ENCODE data around the gene NFILZ. TPM values are rescaled to one million over a fixed set of nuclear protein-coding genes. Genes with fewer than 3 reads are reported as not detected.
"Not testable (repeated sequence)": the region's sequence is repeated elsewhere in the genome, so short reads cannot be mapped to it uniquely, and the experiment has no call there.

NFILZ gene
- total RNA-seq, 1 experiment from 2014 or later = not detected

- no peak for DNase-seq (ENCODE audit: low read depth)
Measured at GRCh38 chr19:8611391-8611876, 19.0 kb upstream of the NFILZ start.

- DNase-seq (ENCODE audit: low read depth) = peak; percentile 41
Measured at GRCh38 chr19:8611877-8612806, 18.3 kb upstream of the NFILZ start.

GRCh38 chr19:8612807-8613171 lies 17.6 kb upstream of the NFILZ start:
- DNase-seq (ENCODE audit: low read depth) = no peak

GRCh38 chr19:8614455-8614854 lies 16.0 kb upstream of the NFILZ start:
- DNase-seq (ENCODE audit: low read depth) = no peak

- no peak for DNase-seq (ENCODE audit: low read depth)
Measured at GRCh38 chr19:8615024-8615423, 15.4 kb upstream of the NFILZ start.

- peak; percentile 15 for DNase-seq (ENCODE audit: low read depth)
Measured at GRCh38 chr19:8615813-8616596, 14.4 kb upstream of the NFILZ start.

- DNase-seq (ENCODE audit: low read depth) = no peak
Measured at GRCh38 chr19:8616861-8617260, 13.6 kb upstream of the NFILZ start.

GRCh38 chr19:8617325-8617724 lies 13.1 kb upstream of the NFILZ start:
- DNase-seq (ENCODE audit: low read depth) = not testable (repeated sequence)

- DNase-seq (ENCODE audit: low read depth) = no peak
Measured at GRCh38 chr19:8617984-8618383, 12.4 kb upstream of the NFILZ start.

- peak; percentile 28 for DNase-seq (ENCODE audit: low read depth)
Measured at GRCh38 chr19:8618751-8619150, 11.7 kb upstream of the NFILZ start.

GRCh38 chr19:8622886-8623285 lies 7.5 kb upstream of the NFILZ start:
- DNase-seq (ENCODE audit: low read depth) = not testable (repeated sequence)

- no peak for DNase-seq (ENCODE audit: low read depth)
Measured at GRCh38 chr19:8626842-8627241, 3.6 kb upstream of the NFILZ start.

- DNase-seq (ENCODE audit: low read depth) = no peak
Measured at GRCh38 chr19:8629184-8629583, 1.2 kb upstream of the NFILZ start.

- no peak for DNase-seq (ENCODE audit: low read depth)
Measured at GRCh38 chr19:8630796-8631424, 477 bp downstream of the NFILZ start.

- DNase-seq (ENCODE audit: low read depth) = no peak
Measured at GRCh38 chr19:8631425-8631819, 989 bp downstream of the NFILZ start.

GRCh38 chr19:8635422-8635821 lies 5.0 kb downstream of the NFILZ start:
- DNase-seq (ENCODE audit: low read depth) = no peak

- not testable (repeated sequence) for DNase-seq (ENCODE audit: low read depth)
Measured at GRCh38 chr19:8637070-8637469, 6.6 kb downstream of the NFILZ start.

GRCh38 chr19:8638078-8638619 lies 7.7 kb downstream of the NFILZ start:
- DNase-seq (ENCODE audit: low read depth) = no peak

GRCh38 chr19:8639821-8640401 lies 9.5 kb downstream of the NFILZ start:
- no peak for DNase-seq (ENCODE audit: low read depth)

GRCh38 chr19:8640402-8641004 lies 10.1 kb downstream of the NFILZ start:
- DNase-seq (ENCODE audit: low read depth) = no peak
